ENCODE results near the gene TUSC2. TPM values are rescaled to one million over a fixed set of nuclear protein-coding genes. Genes with fewer than 3 reads are reported as not detected.

The TUSC2 gene
- total and polyA plus RNA-seq, 2 of the 8 experiments (the other 6 are each of a cell fraction or from before 2014, with no cell fraction given): 33.3 to 65.4 TPM

DNA sequence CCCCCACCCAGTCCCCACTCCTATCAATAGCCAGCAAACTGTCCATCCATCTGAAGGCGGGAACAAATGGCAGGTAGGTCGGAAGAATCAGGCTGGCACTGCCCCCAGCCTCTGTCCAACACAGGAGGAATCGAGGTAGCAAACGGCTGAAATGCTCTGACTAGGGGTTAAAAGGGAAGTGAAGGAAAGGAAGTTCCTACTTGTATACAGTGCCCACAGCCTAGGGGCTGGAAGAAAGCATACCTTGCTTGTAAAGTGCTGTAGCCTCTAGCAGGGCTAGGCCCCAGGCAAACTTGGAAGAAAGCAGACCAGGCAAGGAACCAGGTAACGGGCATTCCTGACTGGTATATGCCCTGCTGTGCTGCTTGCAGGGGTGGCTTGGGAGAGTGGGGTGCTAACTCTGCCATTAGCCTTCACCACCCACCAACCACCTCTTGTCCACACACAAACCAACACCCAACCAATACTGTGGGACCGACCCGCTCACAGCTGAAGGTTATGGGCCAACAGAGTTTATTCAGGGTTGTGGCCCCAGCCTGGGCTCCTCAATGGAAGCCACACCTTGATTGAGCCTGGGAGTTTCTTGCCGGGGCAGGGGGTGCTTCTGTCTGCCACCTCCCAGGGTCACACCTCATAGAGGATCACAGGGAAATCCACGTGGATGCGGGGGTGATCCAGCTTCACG lies 2.4 kb downstream of the TUSC2 start:
- H3K4me2 ChIP-seq (ENCODE audit: insufficient read depth in 1 of 2, low read depth in 2 of 2, low read length in 2 of 2): no peak overlapping the region
- no peak overlapping the region for H4K5ac ChIP-seq (ENCODE audit: insufficient read length, low read depth, low read length)
- H3K4me3 ChIP-seq (ENCODE audit: extremely low read depth in 1 of 4, insufficient read depth in 2 of 4, low read depth in 3 of 4, low read length in 4 of 4): no peak overlapping the region
- DNase-seq (ENCODE audit: low read depth in 1 of 2, low spot score in 2 of 2) (no peak), FAIRE-seq (no peak)
- WGBS, 2 experiments (ENCODE audit: extremely low coverage in 1 of 2, insufficient coverage in 1 of 2, insufficient read length in 1 of 2, insufficient replicate concordance in 2 of 2, low coverage in 1 of 2, low lambda C conversion rate in 2 of 2, missing lambda C conversion rate in 1 of 2): 92% methylated on average over 11 of the region's 11 CpGs; no CpG with 5 or more reads in 1 of the 2 experiments
- H2AK5ac ChIP-seq (ENCODE audit: low read depth, low read length): no peak overlapping the region
- peaks cover 22% of the 10 kb centered on the region for H3K23me2 ChIP-seq (ENCODE audit: low read depth, low read length)
- H3K18ac ChIP-seq (ENCODE audit: extremely low read depth, low read length): no peak overlapping the region
- no peak overlapping the region for H4K91ac ChIP-seq (replicated peaks; ENCODE audit: insufficient read length, low read length)
- peaks cover 0 to 13% of the 10 kb centered on the region in 2 experiments; a peak in 2 of 4 replicates for H3K79me2 ChIP-seq (ENCODE audit: control insufficient read depth in 1 of 2, insufficient read depth in 2 of 2, low read length in 2 of 2)
- no peak overlapping the region for H3K4ac ChIP-seq (replicated peaks; ENCODE audit: insufficient read length, low read depth, low read length)
- peaks cover 7% of the 10 kb centered on the region for H3K79me1 ChIP-seq (ENCODE audit: low read depth, low read length)
- H2AFZ ChIP-seq (ENCODE audit: low read length): no peak overlapping the region
- no peak overlapping the region for H3K56ac ChIP-seq (replicated peaks; ENCODE audit: insufficient read length, low read depth, low read length)
- no peak overlapping the region for H2BK12ac ChIP-seq (ENCODE audit: low read depth, low read length)
- H3K27ac ChIP-seq (ENCODE audit: low read depth, low read length): no peak overlapping the region
- ChIA-PET POLR2A (ENCODE audit: partially characterized antibody) (interaction anchor here (0.8 to 4.3 kb wide), 4 partner anchors 15 to 302 kb away, joined by 3 to 29 read pairs (median 10); partner anchors contain the start of genes HYAL1, IFRD2 and RASSF1), CTCF (ENCODE audit: partially characterized antibody) (interaction anchor here (0.8 to 7.5 kb wide), 11 partner anchors 10 to 107 kb away, joined by 3 to 75 read pairs (median 5); partner anchors contain the start of genes HYAL1 and LSMEM2)
- H2BK20ac ChIP-seq (ENCODE audit: low read length): no peak overlapping the region
- no peak overlapping the region for H2BK120ac ChIP-seq (replicated peaks; ENCODE audit: low read depth, low read length)
- H3K14ac ChIP-seq (ENCODE audit: insufficient read length): no peak overlapping the region
- H2BK15ac ChIP-seq (ENCODE audit: low read length): no peak overlapping the region
- H3K27me3 ChIP-seq (replicated peaks in 1 of 4; ENCODE audit: control insufficient read depth in 3 of 4, extremely low read depth in 1 of 4, insufficient read depth in 3 of 4, low read length in 3 of 4): no peaks in the 10 kb centered on the region
- H2BK5ac ChIP-seq (ENCODE audit: low read depth, low read length): no peak overlapping the region
- no peaks in the 10 kb centered on the region for H3K9me3 ChIP-seq (ENCODE audit: insufficient read depth in 2 of 2, low read depth in 1 of 2, low read length in 1 of 2)
- no peak overlapping the region for H3K23ac ChIP-seq (ENCODE audit: insufficient read length)
- peaks cover under 1 to 6% of the 10 kb centered on the region in 2 experiments for H4K20me1 ChIP-seq (replicated peaks in 1 of 2; ENCODE audit: control insufficient read depth in 1 of 2, insufficient read depth in 2 of 2, low read length in 2 of 2)
- H3K9ac ChIP-seq (replicated peaks in 1 of 4; ENCODE audit: extremely low read depth in 1 of 4, low read depth in 3 of 4, low read length in 3 of 4): no peak overlapping the region
- H4K8ac ChIP-seq (ENCODE audit: extremely low read depth, insufficient read depth, low read length): no peak overlapping the region
- H3K36me3 ChIP-seq (ENCODE audit: control insufficient read depth in 2 of 4, insufficient read depth in 4 of 4, low read length in 3 of 4): peaks cover 8 to 18% (median 10%) of the 10 kb centered on the region in 4 experiments; a peak in 7 of 8 replicates
- H3K4me1 ChIP-seq (replicated peaks in 1 of 4; ENCODE audit: control insufficient read depth in 3 of 4, insufficient read depth in 4 of 4, low read length in 3 of 4): peaks cover 0 to 29% (median 14%) of the 10 kb centered on the region in 4 experiments; a peak in 6 of 7 replicates
- TF ChIP-seq SIRT6 (IDR thresholded peaks at IDR 0.05; ENCODE audit: low read length) (no peak), KDM4A (IDR thresholded peaks at IDR 0.05; ENCODE audit: low read depth, low read length, severe bottlenecking) (no peak), MAFK (IDR thresholded peaks at IDR 0.05; ENCODE audit: low read depth, low read length) (no peak), PHF8 (conservative IDR thresholded peaks at IDR 0.05; ENCODE audit: low read depth, low read length) (no peak)
